HPDE6-E6E7 (cell line): ENCODE data around the gene ZNF664.

ENCODE experiments used
- DNase-seq: peaks from one replicate; pipeline ENCODE4 v3.0.0; 2011; ENCODE audit warnings: missing footprints; ENCODE audit errors: extremely low spot score

ZNF664 gene

GRCh38 chr12:123958876-123959275 is 14.1 kb upstream of the ZNF664 start:
- DNase-seq = no peak

DNA sequence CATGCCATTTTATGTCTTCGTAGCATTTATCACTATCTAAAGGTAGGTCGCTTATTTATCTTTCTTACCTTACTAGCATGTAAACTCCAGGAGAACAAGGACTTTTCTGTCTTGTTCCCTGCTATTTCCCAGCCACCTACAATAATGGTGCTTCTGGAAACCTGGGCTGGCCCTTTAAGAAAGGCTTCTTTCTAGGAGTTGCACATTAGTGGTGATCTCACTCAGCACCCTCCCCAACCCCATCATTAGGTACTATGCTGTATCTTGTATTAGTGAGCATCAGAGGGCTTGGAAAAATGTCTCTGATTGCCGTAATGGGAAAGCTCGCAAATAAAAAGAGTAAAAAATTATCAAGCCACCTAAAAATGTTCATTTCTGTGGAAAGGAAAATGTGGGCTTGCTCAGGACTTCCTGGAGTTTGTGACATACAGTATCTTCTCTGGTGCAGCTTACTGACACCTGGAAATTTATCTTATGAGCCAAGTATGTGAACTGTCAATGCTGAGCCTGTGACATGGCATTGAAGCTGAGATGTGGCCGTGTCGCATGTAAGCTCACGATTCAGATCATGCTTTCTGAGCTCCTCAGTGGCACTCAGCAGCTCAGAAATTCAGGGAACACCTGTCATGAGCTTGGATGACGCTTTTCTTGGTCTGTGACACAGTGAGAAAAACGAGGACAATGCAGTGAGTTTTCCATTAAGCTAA is 12.8 kb upstream of the ZNF664 start:
- no peak for DNase-seq

- no peak for DNase-seq
Measured at GRCh38 chr12:123960856-123961255, 12.2 kb upstream of the ZNF664 start.

DNA sequence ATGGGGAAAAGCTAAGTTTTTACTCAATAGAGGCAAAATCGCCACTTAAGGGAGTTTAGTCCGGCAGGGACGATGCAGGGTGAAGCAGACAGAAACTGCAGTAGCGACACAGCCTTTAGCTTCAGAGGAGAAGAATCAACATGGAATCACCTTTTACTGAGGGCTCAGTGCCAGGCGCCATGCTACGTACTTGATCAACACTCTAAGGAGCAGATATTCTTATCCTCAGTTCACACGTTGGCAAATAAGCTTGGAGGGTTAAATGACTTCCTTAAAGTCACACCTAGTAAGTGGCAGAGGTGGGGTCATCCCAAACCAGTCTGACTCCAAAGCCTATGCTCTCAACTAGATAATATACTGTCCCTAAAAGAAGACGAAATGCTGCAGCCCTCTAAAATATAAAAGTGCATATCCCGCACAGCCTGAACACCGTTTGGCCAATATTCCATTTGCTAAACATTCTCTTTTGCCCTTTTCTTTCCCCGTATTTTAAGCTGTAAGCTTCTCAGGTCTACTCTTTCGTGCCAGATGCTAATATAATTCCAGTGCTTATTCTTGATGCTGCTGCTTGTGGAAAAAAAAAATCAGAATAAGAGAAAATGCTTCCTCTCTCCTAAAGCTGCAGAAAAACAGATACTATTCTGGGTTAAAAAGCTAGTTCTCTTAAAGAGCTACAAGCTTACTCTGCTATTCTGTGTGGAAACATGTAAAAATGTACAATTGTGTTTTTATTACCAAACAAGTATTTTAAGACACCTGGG is 11.2 kb upstream of the ZNF664 start:
- DNase-seq = no peak

GRCh38 chr12:123962513-123962912 is 10.5 kb upstream of the ZNF664 start:
- no peak for DNase-seq

- DNase-seq = no peak
Measured at GRCh38 chr12:123963821-123964220, 9.2 kb upstream of the ZNF664 start.

- no peak for DNase-seq
Measured at GRCh38 chr12:123965382-123965781, 7.6 kb upstream of the ZNF664 start.

DNA sequence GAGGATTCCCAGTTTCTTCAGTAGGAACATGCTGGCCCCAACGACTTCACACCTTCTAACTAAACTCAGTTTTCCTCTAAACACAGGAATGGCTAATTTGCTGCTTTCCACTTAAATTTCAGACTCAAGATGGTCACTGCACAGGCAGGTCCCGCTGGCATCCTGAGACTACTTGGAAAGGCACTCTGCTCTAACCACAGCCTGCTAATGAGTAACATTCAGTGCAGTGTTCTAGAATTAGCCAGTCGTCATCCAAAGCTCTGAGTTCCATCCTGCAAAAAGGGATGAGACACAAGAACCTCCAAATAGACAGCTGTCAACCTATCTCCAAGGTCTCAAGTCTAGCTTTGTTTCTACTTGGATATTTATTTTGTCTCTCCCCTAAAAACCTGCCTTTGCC is 6.4 kb upstream of the ZNF664 start:
- no peak for DNase-seq

DNA sequence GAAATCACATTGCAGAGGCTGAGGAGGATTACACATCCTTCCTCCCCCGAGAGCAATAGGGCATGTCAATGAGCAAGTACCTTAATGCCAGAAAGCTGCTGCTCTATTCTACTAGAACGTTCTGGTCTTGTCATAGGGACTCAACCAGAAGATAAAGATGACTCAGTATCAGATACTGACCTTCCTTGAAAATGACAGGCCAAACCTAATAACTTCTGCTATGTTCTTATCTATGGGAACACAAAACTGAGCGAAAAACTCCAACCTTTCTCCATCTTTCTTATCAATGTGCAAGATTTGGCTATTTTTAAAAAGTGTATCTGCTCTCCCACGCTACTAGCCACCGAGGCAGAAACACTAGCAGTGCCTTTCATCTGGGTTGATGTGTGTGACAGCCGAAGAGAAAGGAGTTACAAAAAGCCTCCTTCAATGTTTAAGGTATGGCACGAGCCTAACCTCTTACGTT is 5.9 kb upstream of the ZNF664 start:
- no peak for DNase-seq

GRCh38 chr12:123971449-123971769 is 1.6 kb upstream of the ZNF664 start:
- no peak for DNase-seq

- no peak for DNase-seq
Measured at GRCh38 chr12:123971770-123972456, 1.1 kb upstream of the ZNF664 start.

DNA sequence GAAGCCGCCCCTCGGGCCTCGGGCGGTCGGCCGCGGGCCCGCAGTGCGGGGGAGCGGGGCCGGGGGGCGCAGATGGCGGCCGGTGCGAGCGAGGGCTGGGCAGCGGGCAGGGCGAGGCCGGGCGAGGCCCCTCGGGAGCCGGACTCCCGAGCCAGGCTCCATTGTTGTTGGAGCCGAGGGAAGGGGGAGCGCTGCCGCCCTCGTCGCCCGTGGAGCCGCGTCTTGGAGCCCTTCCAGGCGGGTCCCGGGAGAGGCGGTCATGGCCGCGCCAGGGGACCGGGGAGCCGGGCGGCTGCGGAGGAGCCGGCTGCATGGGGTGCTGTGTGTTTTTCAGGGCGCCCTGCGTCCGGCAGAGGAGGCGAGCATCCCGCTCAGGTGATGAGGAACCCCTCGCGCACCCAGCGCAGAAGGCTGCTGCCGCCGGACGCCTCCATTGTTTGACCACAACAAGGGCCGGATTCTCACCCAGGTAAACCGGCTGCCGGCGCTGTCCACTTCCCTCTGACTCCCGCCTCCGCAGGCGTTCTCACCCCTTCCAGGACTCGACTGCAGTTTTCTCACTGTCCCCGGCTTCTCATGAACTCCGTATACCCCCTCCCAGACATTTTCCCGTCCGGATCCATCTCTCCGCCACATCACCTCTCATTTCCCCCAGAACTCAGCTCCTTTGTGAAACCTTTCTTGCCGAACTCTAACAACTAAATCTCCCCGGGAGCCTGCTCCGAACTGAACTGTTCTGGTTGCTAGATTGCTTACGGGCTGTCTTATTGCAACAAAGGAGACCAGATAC is 732 bp downstream of the ZNF664 start:
- no peak for DNase-seq

- DNase-seq = no peak
Measured at GRCh38 chr12:123976227-123976826, 3.3 kb downstream of the ZNF664 start.

DNA sequence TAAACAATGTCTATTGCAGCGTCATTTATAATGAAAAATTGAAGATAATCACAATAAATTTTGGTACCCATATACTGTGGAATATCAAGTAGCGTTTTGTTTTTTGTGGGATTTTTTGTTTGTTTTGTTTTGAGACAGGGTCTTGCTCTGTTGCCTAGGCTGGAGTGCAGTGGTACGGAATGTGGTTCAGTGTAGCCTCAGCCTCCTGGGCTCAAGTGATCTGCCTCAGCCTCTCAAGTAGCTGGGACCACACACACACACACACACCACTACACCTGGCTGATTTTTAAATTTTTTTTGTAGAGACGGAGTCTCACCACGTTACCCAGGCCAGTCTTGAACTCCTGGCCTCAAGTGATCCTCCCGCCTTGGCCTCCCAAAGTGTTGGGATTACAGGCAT is 6.6 kb downstream of the ZNF664 start:
- DNase-seq = no peak

GRCh38 chr12:123982269-123982668 is 9.3 kb downstream of the ZNF664 start:
- no peak for DNase-seq

- no peak for DNase-seq
Measured at GRCh38 chr12:123983822-123984485, 10.9 kb downstream of the ZNF664 start.

- no peak for DNase-seq
Measured at GRCh38 chr12:123984903-123985302, 11.9 kb downstream of the ZNF664 start.

GRCh38 chr12:123986374-123986965 is 13.5 kb downstream of the ZNF664 start:
- no peak for DNase-seq

GRCh38 chr12:123987022-123987421 is 14.0 kb downstream of the ZNF664 start:
- no peak for DNase-seq

DNA sequence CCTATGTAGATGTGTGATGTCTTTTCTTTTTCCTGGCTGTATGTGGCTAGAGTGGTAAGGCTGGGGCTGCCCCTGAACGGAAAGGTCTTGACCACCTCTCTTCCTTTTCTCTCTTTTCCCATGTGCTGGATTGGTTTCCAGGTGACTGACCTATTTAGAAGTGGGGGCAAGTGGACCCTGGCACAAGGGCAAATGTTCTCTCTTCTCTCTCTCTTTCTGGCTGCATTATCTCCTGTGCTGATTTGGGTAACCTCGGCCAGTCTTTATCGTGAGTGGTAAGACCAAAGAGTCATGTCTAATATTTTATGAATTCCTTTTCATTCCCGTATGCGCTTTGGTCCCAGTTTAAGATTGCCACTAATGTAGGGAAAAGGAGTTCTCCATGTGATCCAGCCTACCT is 16.2 kb downstream of the ZNF664 start:
- DNase-seq = no peak

- DNase-seq = no peak
Measured at GRCh38 chr12:123989753-123990152, 16.7 kb downstream of the ZNF664 start.
